H1 (cell line): ENCODE data around the gene ZSWIM6. TPM values are rescaled to one million over a fixed set of nuclear protein-coding genes. Genes with fewer than 3 reads are reported as not detected.

Experiments
- CTCF ChIA-PET: fragments of 300-600 bp; sonication (Branson Sonifier 250); formaldehyde crosslinking; loops from one replicate; lab custom pipeline; 2021; ENCODE audit not compliant: partially characterized antibody; lab: Charles Lee
- POLR2A ChIA-PET: fragments of 300-600 bp; sonication (Branson Sonifier 250); formaldehyde crosslinking; loops from one replicate; lab custom pipeline; 2021; ENCODE audit warnings: inconsistent platforms; ENCODE audit not compliant: partially characterized antibody; lab: Charles Lee
- DNase-seq, 2 experiments: peaks; one replicate each; pipeline versions ENCODE4 v3.0.0 to v3.0.0-alpha.2; 2010 to 2022; ENCODE audit warnings: low spot score in 2 of 2, low read depth in 1 of 2, mixed read lengths in 1 of 2
- FAIRE-seq: peaks from 2 replicates; lab custom pipeline; 2011; peaks lifted over from hg19 to GRCh38; lab: Jason Lieb, UNC
- H2AFZ ChIP-seq: 2 replicates; pipeline ENCODE4 v1.8.1; 2012; ENCODE audit warnings: low read length, inconsistent platforms
- H2AK5ac ChIP-seq: 2 replicates; pipeline ENCODE4 v1.6.1; 2013; ENCODE audit warnings: low read depth, low read length
- H2BK120ac ChIP-seq: replicated peaks from 2 replicates; pipeline ENCODE3; 2013; ENCODE audit warnings: low read depth, low read length, inconsistent platforms
- H2BK12ac ChIP-seq: 2 replicates; pipeline ENCODE4 v1.6.1; 2013; ENCODE audit warnings: low read depth, low read length
- H2BK15ac ChIP-seq: 2 replicates; pipeline ENCODE4 v1.6.1; 2013; ENCODE audit warnings: low read length
- H2BK20ac ChIP-seq: 2 replicates; pipeline ENCODE4 v1.6.1; 2013; ENCODE audit warnings: low read length
- H2BK5ac ChIP-seq: 2 replicates; pipeline ENCODE4 v1.6.1; 2013; ENCODE audit warnings: low read depth, low read length
- H3K14ac ChIP-seq: 2 replicates; pipeline ENCODE4 v1.6.1; 2013; ENCODE audit warnings: inconsistent platforms; ENCODE audit not compliant: insufficient read length
- H3K18ac ChIP-seq: 2 replicates; pipeline ENCODE4 v1.6.1; 2013; ENCODE audit warnings: low read length; ENCODE audit errors: extremely low read depth
- H3K23ac ChIP-seq: 2 replicates; pipeline ENCODE4 v1.6.1; 2013; ENCODE audit warnings: inconsistent platforms; ENCODE audit not compliant: insufficient read length
- H3K23me2 ChIP-seq: 2 replicates; pipeline ENCODE4 v1.6.1; 2013; ENCODE audit warnings: low read depth, low read length
- H3K27ac ChIP-seq: 2 replicates; pipeline ENCODE4 v1.6.1; 2011; ENCODE audit warnings: low read depth, low read length, inconsistent platforms
- H3K27me3 ChIP-seq, 4 experiments: replicated peaks in 1 of 4; 1 replicate in 1 of 4; 2 replicates in 3 of 4; pipeline versions ENCODE4 v1.6.1 to v1.8.1; 2011 to 2013; ENCODE audit warnings: low read length in 3 of 4, mild to moderate bottlenecking in 3 of 4, inconsistent platforms in 2 of 4, mixed read lengths in 2 of 4, moderate library complexity in 1 of 4; ENCODE audit not compliant: control insufficient read depth in 3 of 4, insufficient read depth in 3 of 4; ENCODE audit errors: extremely low read depth in 1 of 4
- H3K36me3 ChIP-seq, 4 experiments: 2 replicates each; pipeline versions ENCODE4 v1.6.1 to v1.8.1; 2011 to 2013; ENCODE audit warnings: mild to moderate bottlenecking in 4 of 4, low read length in 3 of 4, moderate library complexity in 2 of 4, control low read depth in 1 of 4, inconsistent platforms in 1 of 4; ENCODE audit not compliant: insufficient read depth in 4 of 4, control insufficient read depth in 2 of 4
- H3K4ac ChIP-seq: replicated peaks from 2 replicates; pipeline ENCODE3; 2013; ENCODE audit warnings: low read length, low read depth, mixed read lengths, inconsistent platforms; ENCODE audit not compliant: insufficient read length
- H3K4me1 ChIP-seq, 4 experiments: replicated peaks in 1 of 4; 1 replicate in 1 of 4; 2 replicates in 3 of 4; pipeline versions ENCODE4 v1.6.1 to v1.8.1; 2011 to 2013; ENCODE audit warnings: low read length in 3 of 4, inconsistent platforms in 2 of 4, mixed read lengths in 1 of 4; ENCODE audit not compliant: insufficient read depth in 4 of 4, control insufficient read depth in 3 of 4
- H3K4me2 ChIP-seq, 2 experiments: 2 replicates each; pipeline versions ENCODE4 v1.6.1 to v1.8.1; 2011 to 2013; ENCODE audit warnings: low read depth in 2 of 2, low read length in 2 of 2, control low read depth in 1 of 2, inconsistent platforms in 1 of 2, mild to moderate bottlenecking in 1 of 2; ENCODE audit not compliant: insufficient read depth in 1 of 2
- H3K4me3 ChIP-seq, 4 experiments: fragments of 200-600, 300-600 bp in 1 of 4; sonication (generic), shearing (Covaris generic), sonication (Bioruptor Twin) in 1 of 4; 2 replicates each; pipeline versions ENCODE4 v1.5.1 to v1.8.1; 2011 to 2016; ENCODE audit warnings: low read length in 4 of 4, low read depth in 3 of 4, control low read depth in 2 of 4, inconsistent platforms in 2 of 4, mild to moderate bottlenecking in 2 of 4, mixed read lengths in 1 of 4, moderate library complexity in 1 of 4; ENCODE audit not compliant: insufficient read depth in 2 of 4; ENCODE audit errors: extremely low read depth in 1 of 4
- H3K56ac ChIP-seq: replicated peaks from 2 replicates; pipeline ENCODE3; 2013; ENCODE audit warnings: low read depth, mild to moderate bottlenecking, mixed read lengths, low read length, inconsistent platforms; ENCODE audit not compliant: insufficient read length
- H3K79me1 ChIP-seq: 2 replicates; pipeline ENCODE4 v1.6.1; 2013; ENCODE audit warnings: low read depth, low read length, control low read depth
- H3K79me2 ChIP-seq, 2 experiments: 2 replicates each; pipeline versions ENCODE4 v1.6.1 to v1.8.1; 2012 to 2013; ENCODE audit warnings: low read length in 2 of 2, mild to moderate bottlenecking in 2 of 2, inconsistent platforms in 1 of 2; ENCODE audit not compliant: insufficient read depth in 2 of 2, control insufficient read depth in 1 of 2
- H3K9ac ChIP-seq, 4 experiments: replicated peaks in 1 of 4; 1 replicate in 1 of 4; 2 replicates in 3 of 4; pipeline versions ENCODE4 v1.6.1 to v1.8.1; 2011 to 2013; ENCODE audit warnings: low read depth in 3 of 4, low read length in 3 of 4, control low read depth in 2 of 4, mild to moderate bottlenecking in 2 of 4, moderate library complexity in 2 of 4, inconsistent platforms in 1 of 4; ENCODE audit errors: extremely low read depth in 1 of 4
- H3K9me3 ChIP-seq, 2 experiments: 2 replicates each; pipeline versions ENCODE4 v1.6.1 to v1.8.1; 2012 to 2013; ENCODE audit warnings: mild to moderate bottlenecking in 2 of 2, moderate library complexity in 2 of 2, control low read depth in 1 of 2, inconsistent platforms in 1 of 2, low read depth in 1 of 2, low read length in 1 of 2, mixed read lengths in 1 of 2; ENCODE audit not compliant: insufficient read depth in 2 of 2
- H4K20me1 ChIP-seq, 2 experiments: replicated peaks in 1 of 2; 2 replicates each; pipeline versions ENCODE3 to v1.8.1; 2011 to 2013; ENCODE audit warnings: inconsistent platforms in 2 of 2, low read length in 2 of 2, mild to moderate bottlenecking in 1 of 2; ENCODE audit not compliant: insufficient read depth in 2 of 2, control insufficient read depth in 1 of 2
- H4K5ac ChIP-seq: 2 replicates; pipeline ENCODE4 v1.6.1; 2013; ENCODE audit warnings: low read length, low read depth, mixed read lengths, inconsistent platforms; ENCODE audit not compliant: insufficient read length
- H4K8ac ChIP-seq: 2 replicates; pipeline ENCODE4 v1.8.0; 2013; ENCODE audit warnings: mild to moderate bottlenecking, moderate library complexity, low read length, inconsistent platforms; ENCODE audit not compliant: insufficient read depth; ENCODE audit errors: extremely low read depth
- H4K91ac ChIP-seq: replicated peaks from 2 replicates; pipeline ENCODE3; 2013; ENCODE audit warnings: low read length, mixed read lengths, inconsistent platforms; ENCODE audit not compliant: insufficient read length
- ASH2L ChIP-seq: fragments of 200-600, 300-600 bp; sonication (generic); IDR thresholded peaks from one replicate; pipeline ENCODE4 v1.7.1; 2017; ENCODE audit warnings: low read length
- BACH1 ChIP-seq: IDR thresholded peaks from 2 replicates; pipeline ENCODE4 v1.6.1; 2012; ENCODE audit warnings: low read length, improper control_type of control experiment
- BRCA1 ChIP-seq: IDR thresholded peaks from 2 replicates; pipeline ENCODE4 v1.6.1; 2012; ENCODE audit warnings: low read depth, low read length, improper control_type of control experiment
- CHD2 ChIP-seq: IDR thresholded peaks from 2 replicates; pipeline ENCODE4 v1.6.1; 2012; ENCODE audit warnings: low read length, improper control_type of control experiment
- CTCF ChIP-seq, 3 experiments: IDR thresholded peaks; 1 replicate in 2 of 3; 2 replicates in 1 of 3; pipeline versions ENCODE4 v1.5.1 to v1.6.1; 2011; ENCODE audit warnings: low read length in 3 of 3, mild to moderate bottlenecking in 3 of 3, inconsistent platforms in 2 of 3, low read depth in 1 of 3, moderate library complexity in 1 of 3; ENCODE audit not compliant: insufficient read depth in 1 of 3; ENCODE audit errors: control extremely low read depth in 1 of 3
- FOSL1 ChIP-seq: IDR thresholded peaks from 2 replicates; pipeline ENCODE4 v1.6.1; 2011; ENCODE audit warnings: mild to moderate bottlenecking, low read depth, low read length, moderate library complexity; ENCODE audit not compliant: insufficient read depth
- GABPA ChIP-seq: IDR thresholded peaks from 2 replicates; pipeline ENCODE4 v1.6.1; 2011; ENCODE audit warnings: mild to moderate bottlenecking, low read length, moderate library complexity, borderline replicate concordance; ENCODE audit not compliant: insufficient read depth
- KDM1A ChIP-seq: fragments of 200-600, 300-600 bp; sonication (generic); IDR thresholded peaks from 2 replicates; pipeline ENCODE4 v1.7.1; 2016; ENCODE audit warnings: mild to moderate bottlenecking, low read length, borderline replicate concordance
- RFX5 ChIP-seq: IDR thresholded peaks from 2 replicates; pipeline ENCODE4 v1.6.1; 2011; ENCODE audit warnings: low read depth, low read length, improper control_type of control experiment, borderline replicate concordance
- RXRA ChIP-seq: IDR thresholded peaks from 2 replicates; pipeline ENCODE4 v1.6.1; 2011; ENCODE audit warnings: low read depth, mild to moderate bottlenecking, low read length, moderate library complexity; ENCODE audit not compliant: insufficient read depth
- ZNF274 ChIP-seq: IDR thresholded peaks from 2 replicates; pipeline ENCODE4 v1.7.0; 2012; ENCODE audit warnings: low read length, borderline replicate concordance; ENCODE audit errors: extremely low read depth
- WGBS, 2 experiments: shearing (Covaris generic) in 1 of 2; methylation state at CpG; one replicate each; pipeline versions ENCODE4 v1.1.6 to v1.1.7; 2013 to 2015; ENCODE audit warnings: low lambda C conversion rate in 2 of 2, mixed read lengths in 2 of 2, inconsistent platforms in 1 of 2, low coverage in 1 of 2, missing lambda C conversion rate in 1 of 2; ENCODE audit not compliant: insufficient replicate concordance in 2 of 2, insufficient coverage in 1 of 2, insufficient read length in 1 of 2; ENCODE audit errors: extremely low coverage in 1 of 2, missing lambda C conversion rate in 1 of 2; 5-methylcytosine and 5-hydroxymethylcytosine counted together
- polyA plus RNA-seq, 7 experiments: library from polyadenylated mRNA; depleted of rRNA in 3 of 7; stranded (reverse) in 5 of 7; unstranded in 2 of 7; fragments of >200 nt in 5 of 7; fragments of 200-250 nt in 2 of 7; gene quantifications; 1 replicate in 5 of 7; 2 replicates in 1 of 7; 4 replicates in 1 of 7; pipeline versions ENCODE4 v1.2.1 to v1.2.3, GENCODE V29; 2011 to 2013; ENCODE audit warnings: missing spikeins in 2 of 7, mixed read lengths in 2 of 7
- total RNA-seq: library from RNA; stranded (reverse); fragmentation: NEBNext Ultra II Directional; extraction: Animal tissue kit (Norgen Biotek cat#: 25700); gene quantifications from 2 replicates; pipeline ENCODE4 v1.2.1, GENCODE V29; 2021

The ZSWIM6 gene
- total and polyA plus RNA-seq, 2 of the 8 experiments (the other 6 are each of a cell fraction or from before 2014, with no cell fraction given), result 7.9 to 12.4 TPM

GRCh38 chr5:61438298-61438970 is 106.4 kb downstream of the ZSWIM6 start:
- H3K9me3 ChIP-seq, result peaks cover 24% of the 10 kb centered on the region in 2 experiments; a peak in 3 of 4 replicates
- CTCF ChIA-PET, result no interaction called here
- no peak overlapping the region for H4K91ac ChIP-seq
- H3K9ac ChIP-seq, result no peak overlapping the region
- peaks cover 0 to 6% (median 0%) of the 10 kb centered on the region in 4 experiments; a peak in 1 of 8 replicates for H3K36me3 ChIP-seq
- DNase-seq, result no peak
- no peak overlapping the region for H3K4me2 ChIP-seq
- no peak overlapping the region for H3K4ac ChIP-seq
- H3K27ac ChIP-seq, result no peak overlapping the region
- no peak overlapping the region for H2BK20ac ChIP-seq
- no peak overlapping the region for H2BK15ac ChIP-seq
- no peaks in the 10 kb centered on the region for H3K4me1 ChIP-seq
- no peaks in the 10 kb centered on the region for H3K79me1 ChIP-seq
- H3K23ac ChIP-seq, result no peak overlapping the region
- no peak for FAIRE-seq
- peaks cover 0 to 31% of the 10 kb centered on the region in 2 experiments; a peak in 2 of 4 replicates for H3K79me2 ChIP-seq
- H4K5ac ChIP-seq, result no peak overlapping the region
- no peaks in the 10 kb centered on the region for H3K27me3 ChIP-seq
- POLR2A ChIA-PET, result no interaction called here
- H2BK12ac ChIP-seq, result no peak overlapping the region
- H2AFZ ChIP-seq, result no peak overlapping the region
- no peak overlapping the region for H4K8ac ChIP-seq
- H3K14ac ChIP-seq, result no peak overlapping the region
- H2BK5ac ChIP-seq, result no peak overlapping the region
- no peak overlapping the region for H3K4me3 ChIP-seq
- no peak overlapping the region for H3K18ac ChIP-seq
- no peaks in the 10 kb centered on the region for H3K23me2 ChIP-seq
- H2BK120ac ChIP-seq, result no peak overlapping the region
- no peak overlapping the region for H3K56ac ChIP-seq
- no peaks in the 10 kb centered on the region for H4K20me1 ChIP-seq
- 85% methylated on average over 3 of the region's 3 CpGs; no CpG with 5 or more reads in 1 of the 2 experiments for WGBS, 2 experiments
- no peak overlapping the region for H2AK5ac ChIP-seq
- TF ChIP-seq RXRA (no peak), FOSL1 (no peak), ASH2L (no peak), KDM1A (no peak), CHD2 (no peak), CTCF (IDR thresholded peaks at IDR 0.05; ENCODE audit: control extremely low read depth in 1 of 3, insufficient read depth in 1 of 3, low read depth in 1 of 3, low read length in 3 of 3) (no peak), BRCA1 (no peak), RFX5 (no peak), BACH1 (no peak), ZNF274 (no peak), GABPA (no peak)
